Activated CD4-positive, alpha-beta memory T cell treated with anti-CD3 and anti-CD28 coated beads, Interleukin-2, amount 10 ng/mL, durations not matched to agents 7 days and 5 days (primary cell): ENCODE data around the gene CCDC157. TPM values are rescaled to one million over a fixed set of nuclear protein-coding genes. Genes with fewer than 3 reads are reported as not detected.
A peak's percentile ranks its signal among the peaks of the same experiment; 100 is the strongest.

Experiments
- CTCF ChIA-PET: fragments of 350-600 bp; sonication (Branson Sonifier 250); formaldehyde crosslinking; loops from one replicate; lab custom pipeline; 2021; ENCODE audit warnings: antibody characterized with exemption, inconsistent platforms; lab: Charles Lee
- POLR2A ChIA-PET: fragments of 350-600 bp; sonication (Branson Sonifier 250); formaldehyde crosslinking; loops from one replicate; lab custom pipeline; 2021; ENCODE audit warnings: antibody characterized with exemption; lab: Charles Lee
- DNase-seq: peaks from one replicate; pipeline ENCODE4 v3.0.0-alpha.2; 2020
- H3K27ac Mint-ChIP-seq: one replicate; pipeline ENCODE4 v1.8.0; 2021; ENCODE audit warnings: mild to moderate bottlenecking, mixed read lengths
- H3K27me3 Mint-ChIP-seq: one replicate; pipeline ENCODE4 v1.8.0; 2021; ENCODE audit warnings: mixed read lengths
- H3K36me3 Mint-ChIP-seq: one replicate; pipeline ENCODE4 v1.8.0; 2021; ENCODE audit warnings: low read depth, mixed read lengths
- H3K4me1 Mint-ChIP-seq: one replicate; pipeline ENCODE4 v1.8.0; 2021; ENCODE audit warnings: mixed read lengths
- H3K4me3 Mint-ChIP-seq: one replicate; pipeline ENCODE4 v1.8.0; 2021; ENCODE audit warnings: mild to moderate bottlenecking, mixed read lengths
- H3K9me3 Mint-ChIP-seq: one replicate; pipeline ENCODE4 v1.8.0; 2021; ENCODE audit warnings: mixed read lengths
- total RNA-seq, 2 experiments: library from RNA; stranded (reverse); gene quantifications; one replicate each; pipeline ENCODE4 v1.2.3, GENCODE V29; 2021

Gene CCDC157
- total RNA-seq, 2 experiments from 2014 or later = 3.2 to 3.6 TPM

- Mint-ChIP-seq H3K36me3 (peaks cover 6% of the 10 kb centered on the region), H3K27ac (no peak overlapping the region), H3K4me1 (peaks cover 11% of the 10 kb centered on the region), H3K27me3 (no peaks in the 10 kb centered on the region), H3K4me3 (no peak overlapping the region), H3K9me3 (no peaks in the 10 kb centered on the region)
- ChIA-PET CTCF (interaction anchor here (0.8 kb wide), 1 partner anchor 20 kb away, joined by 4 read pairs; no protein-coding TSS in a partner anchor), POLR2A (interaction anchor here (0.5 to 1.6 kb wide), 4 partner anchors 9 to 1043 kb away, joined by 3 to 5 read pairs (median 3); partner anchors contain the start of genes MTFP1 and SEC14L2)
- DNase-seq = no peak
Measured at GRCh38 chr22:30406400-30406799, 49.6 kb downstream of the CCDC157 start.

DNA sequence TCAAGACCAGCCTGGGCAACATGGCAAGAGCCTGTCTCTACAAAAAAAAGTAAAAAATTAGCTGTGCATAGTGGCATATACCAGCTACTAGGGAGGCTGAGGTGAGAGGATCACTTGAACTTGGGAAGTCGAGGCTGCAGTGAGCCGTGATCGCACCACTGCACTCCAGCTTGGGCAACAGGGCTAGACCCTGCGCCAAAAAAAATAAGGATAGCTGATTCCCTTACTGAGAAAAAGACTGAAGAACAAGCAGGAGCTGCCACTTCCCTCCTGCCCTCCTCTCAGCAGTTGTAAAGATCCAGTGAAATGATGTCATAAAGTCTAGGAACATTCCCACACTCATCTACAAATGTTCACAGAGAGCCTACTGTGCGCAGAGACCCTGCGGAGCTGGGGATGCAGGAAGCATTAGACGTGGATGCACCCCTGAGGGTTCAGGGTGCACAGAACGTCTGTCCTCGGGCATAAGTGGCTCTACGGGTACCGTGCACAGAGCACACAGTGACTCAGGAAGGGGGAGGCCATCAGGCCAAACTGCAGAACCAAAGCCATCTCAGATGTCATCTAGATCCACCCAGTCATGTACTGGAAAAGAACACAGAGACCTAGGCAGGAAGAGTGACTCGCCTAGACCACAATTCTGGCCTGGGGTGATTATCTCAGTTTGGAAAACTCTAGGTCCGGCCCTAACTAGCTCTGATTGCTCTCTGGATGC, 51.7 kb downstream of the CCDC157 start:
- Mint-ChIP-seq H3K27ac (no peak overlapping the region), H3K4me3 (no peak overlapping the region), H3K9me3 (no peaks in the 10 kb centered on the region), H3K4me1 (peaks cover 13% of the 10 kb centered on the region), H3K36me3 (peaks cover 16% of the 10 kb centered on the region), H3K27me3 (no peaks in the 10 kb centered on the region)
- ChIA-PET CTCF (no interaction called here), POLR2A (no interaction called here)
- DNase-seq = no peak

GRCh38 chr22:30411780-30412179, 55.0 kb downstream of the CCDC157 start:
- no peak for DNase-seq
- Mint-ChIP-seq H3K4me1 (peaks cover 21% of the 10 kb centered on the region), H3K4me3 (no peak overlapping the region), H3K36me3 (peaks cover 30% of the 10 kb centered on the region), H3K27me3 (no peaks in the 10 kb centered on the region), H3K27ac (no peak overlapping the region), H3K9me3 (no peaks in the 10 kb centered on the region)
- CTCF ChIA-PET = interaction anchor here (0.8 to 2.9 kb wide), 6 partner anchors 11 to 124 kb away, joined by 3 to 11 read pairs (median 5); partner anchors contain the start of gene RNF215
- POLR2A ChIA-PET = interaction anchor here (1.2 to 6.0 kb wide), 3 partner anchors 12 to 18 kb away, joined by 3 to 53 read pairs (median 6); partner anchors contain the start of genes MTFP1 and SEC14L2

DNA sequence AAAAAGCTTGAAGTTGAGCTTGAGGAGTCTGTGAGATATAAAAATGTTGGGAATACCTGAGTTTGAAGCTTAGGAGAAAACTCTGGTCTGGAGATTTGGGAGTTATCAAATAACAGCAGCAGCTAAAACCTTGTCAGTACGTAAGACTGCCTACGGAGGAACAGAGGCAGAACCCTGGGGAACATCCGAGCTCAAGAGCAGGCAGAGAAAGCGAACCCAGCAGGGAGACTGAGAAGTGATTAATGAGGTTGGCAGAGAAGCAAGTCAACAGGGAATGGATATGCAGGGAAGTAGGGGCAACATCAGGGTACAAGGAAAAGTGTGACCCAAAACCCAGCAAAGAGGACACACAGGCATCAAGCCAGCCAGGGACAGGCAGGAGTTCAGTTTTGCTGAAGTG, 56.2 kb downstream of the CCDC157 start:
- CTCF ChIA-PET = interaction anchor here (1.0 to 2.9 kb wide), 5 partner anchors 9 to 25 kb away, joined by 4 to 11 read pairs (median 5); partner anchors contain the start of gene RNF215
- Mint-ChIP-seq H3K4me3 (no peak overlapping the region), H3K27ac (no peak overlapping the region), H3K9me3 (no peaks in the 10 kb centered on the region), H3K36me3 (peaks cover 34% of the 10 kb centered on the region), H3K27me3 (no peaks in the 10 kb centered on the region), H3K4me1 (peaks cover 21% of the 10 kb centered on the region)
- no peak for DNase-seq
- POLR2A ChIA-PET = interaction anchor here (1.3 to 6.0 kb wide), 2 partner anchors 11 to 14 kb away, joined by 3 to 53 read pairs; partner anchors contain the start of gene MTFP1

DNA sequence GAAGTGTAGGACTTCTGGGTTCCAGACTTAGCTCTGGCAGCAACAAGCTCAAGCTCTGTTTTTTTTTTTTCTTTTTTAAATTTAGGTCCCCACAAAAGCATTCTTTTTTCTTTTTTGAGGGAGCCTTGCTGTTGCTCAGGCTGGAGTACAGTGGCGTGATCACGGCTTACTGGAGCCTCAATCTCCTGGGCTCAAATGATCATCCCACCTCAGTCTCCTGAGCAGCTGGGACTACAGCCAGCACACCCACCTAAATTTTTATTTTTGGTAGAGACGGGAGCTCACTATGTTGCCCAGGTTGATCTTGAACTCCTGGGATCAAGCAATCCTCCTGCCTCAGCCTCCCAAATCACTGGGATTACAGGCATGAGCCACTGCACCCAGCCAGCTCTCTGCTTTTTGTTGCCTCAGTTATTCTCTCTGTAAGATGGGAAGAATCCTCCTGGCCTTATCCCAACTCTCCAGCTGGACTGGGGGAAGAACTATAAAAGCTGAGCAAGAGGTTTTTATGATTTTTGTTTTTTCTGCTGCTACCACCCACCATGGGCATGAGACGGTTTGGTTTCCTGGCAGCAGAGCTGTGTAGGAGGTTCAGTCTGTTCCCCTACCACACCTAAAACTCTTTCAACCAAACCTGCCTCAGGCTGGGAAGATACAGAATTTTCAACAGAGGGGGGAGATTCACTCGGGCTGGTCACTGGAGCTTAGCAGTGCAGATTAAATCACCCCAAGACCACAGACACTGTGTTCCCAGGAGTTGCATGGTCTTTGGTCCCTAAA, 57.1 kb downstream of the CCDC157 start:
- Mint-ChIP-seq H3K36me3 (peaks cover 38% of the 10 kb centered on the region), H3K4me3 (no peak overlapping the region), H3K27me3 (no peaks in the 10 kb centered on the region), H3K9me3 (no peaks in the 10 kb centered on the region), H3K27ac (no peak overlapping the region), H3K4me1 (peaks cover 14% of the 10 kb centered on the region)
- ChIA-PET POLR2A (interaction anchor here (1.3 to 6.0 kb wide), 2 partner anchors 10 to 13 kb away, joined by 3 to 53 read pairs; partner anchors contain the start of gene MTFP1), CTCF (interaction anchor here (1.1 to 2.9 kb wide), 4 partner anchors 10 to 26 kb away, joined by 3 to 11 read pairs (median 6); partner anchors contain the start of gene RNF215)
- DNase-seq = no peak

- Mint-ChIP-seq H3K27me3 (no peaks in the 10 kb centered on the region), H3K4me3 (no peak overlapping the region), H3K36me3 (peaks cover 38% of the 10 kb centered on the region), H3K9me3 (no peaks in the 10 kb centered on the region), H3K27ac (no peak overlapping the region), H3K4me1 (peaks cover 10% of the 10 kb centered on the region)
- POLR2A ChIA-PET = interaction anchor here (0.7 to 6.0 kb wide), 2 partner anchors 9 to 40 kb away, joined by 3 to 53 read pairs; partner anchors contain the start of gene MTFP1
- CTCF ChIA-PET = interaction anchor here (0.8 to 2.9 kb wide), 3 partner anchors 9 to 71 kb away, joined by 3 to 11 read pairs (median 3); partner anchors contain the start of gene RNF215
- no peak for DNase-seq
Measured at GRCh38 chr22:30414525-30415047, 57.8 kb downstream of the CCDC157 start.

DNA sequence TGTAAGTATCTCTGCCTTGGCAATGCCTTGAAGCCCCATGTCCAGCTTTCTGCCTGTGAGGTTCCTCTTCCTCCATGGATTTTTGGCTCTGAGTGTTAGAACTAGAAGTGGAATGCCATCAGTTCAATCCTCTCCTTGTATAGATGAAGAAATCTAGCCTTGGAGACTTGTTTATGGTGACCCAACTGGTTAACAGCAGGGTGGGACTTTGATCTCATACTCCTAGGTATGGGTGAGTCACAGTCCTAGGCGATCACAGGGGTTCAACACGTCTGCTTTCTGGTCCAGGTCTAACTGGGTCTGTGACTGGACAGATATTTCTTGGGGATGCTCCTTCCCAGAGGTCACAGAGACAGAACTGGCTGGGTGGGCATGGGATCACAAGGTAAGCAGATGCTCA, 59.6 kb downstream of the CCDC157 start:
- no peak overlapping the region for H3K27ac Mint-ChIP-seq
- no peaks in the 10 kb centered on the region for H3K9me3 Mint-ChIP-seq
- CTCF ChIA-PET = no interaction called here
- no peak for DNase-seq
- POLR2A ChIA-PET = no interaction called here
- peaks cover 21% of the 10 kb centered on the region for H3K4me1 Mint-ChIP-seq
- peaks cover 48% of the 10 kb centered on the region for H3K36me3 Mint-ChIP-seq
- no peaks in the 10 kb centered on the region for H3K27me3 Mint-ChIP-seq
- H3K4me3 Mint-ChIP-seq = no peak overlapping the region

GRCh38 chr22:30416837-30417236, 60.0 kb downstream of the CCDC157 start:
- ChIA-PET CTCF (interaction anchor here (1.7 kb wide), 1 partner anchor 25 kb away, joined by 3 read pairs; no protein-coding TSS in a partner anchor), POLR2A (no interaction called here)

GRCh38 chr22:30420347-30421125, 63.7 kb downstream of the CCDC157 start:
- Mint-ChIP-seq H3K36me3 (peaks cover 40% of the 10 kb centered on the region), H3K27ac (peak overlapping the region; percentile 7), H3K27me3 (no peaks in the 10 kb centered on the region), H3K9me3 (no peaks in the 10 kb centered on the region), H3K4me1 (peaks cover 36% of the 10 kb centered on the region), H3K4me3 (no peak overlapping the region)
- ChIA-PET CTCF (interaction anchor here (5.0 to 6.9 kb wide), 2 partner anchors 29 to 132 kb away, joined by 33 to 100 read pairs; partner anchors contain the start of genes CASTOR1 and RNF215), POLR2A (interaction anchor here (1.0 to 8.0 kb wide), 3 partner anchors 15 to 26 kb away, joined by 3 to 115 read pairs (median 3); partner anchors contain the start of gene SEC14L2)
- no peak for DNase-seq

More at GRCh38 chr22:30416837-30417236, 60.0 kb downstream of the CCDC157 start:
- no peak for DNase-seq
- H3K27ac Mint-ChIP-seq = no peak overlapping the region
- H3K27me3 Mint-ChIP-seq = no peaks in the 10 kb centered on the region
- no peak overlapping the region for H3K4me3 Mint-ChIP-seq
- no peaks in the 10 kb centered on the region for H3K9me3 Mint-ChIP-seq
- peaks cover 46% of the 10 kb centered on the region for H3K36me3 Mint-ChIP-seq
- H3K4me1 Mint-ChIP-seq = peaks cover 26% of the 10 kb centered on the region

DNA sequence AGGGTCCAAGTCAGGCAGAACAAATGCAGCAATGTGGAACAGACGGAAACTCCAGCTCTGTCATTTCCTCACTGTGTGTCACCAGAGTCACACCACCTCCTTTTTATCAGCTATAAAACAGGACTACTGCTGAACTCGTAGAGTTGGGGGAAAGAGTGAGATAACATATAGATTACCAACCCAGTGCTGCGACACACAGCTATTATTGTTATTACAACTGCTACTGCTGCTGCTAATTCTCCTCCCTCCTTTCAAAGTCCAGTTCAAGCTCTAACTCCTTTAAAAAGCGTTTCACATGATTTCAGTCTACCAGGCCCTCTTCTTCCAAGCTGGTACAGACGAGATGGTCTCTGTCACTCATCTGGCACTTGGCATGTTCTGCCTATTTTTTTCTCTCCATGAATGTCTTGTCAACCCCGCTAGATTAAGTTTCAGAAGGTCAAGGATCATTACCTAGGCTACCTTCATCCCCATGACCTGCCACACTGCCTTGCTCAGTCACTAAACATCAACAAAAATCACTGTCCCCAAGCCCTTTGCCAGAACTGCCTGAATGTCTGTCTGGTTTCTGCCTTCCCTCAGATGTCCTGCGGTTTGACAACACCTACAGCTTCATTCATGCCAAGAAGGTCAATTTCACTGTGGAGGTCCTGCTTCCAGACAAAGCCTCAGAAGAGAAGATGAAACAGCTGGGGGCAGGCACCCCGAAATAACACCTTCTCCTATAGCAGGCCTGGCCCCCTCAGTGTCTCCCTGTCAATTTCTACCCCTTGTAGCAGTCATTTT, 65.1 kb downstream of the CCDC157 start:
- peaks cover 33% of the 10 kb centered on the region for H3K36me3 Mint-ChIP-seq
- peaks cover 46% of the 10 kb centered on the region for H3K4me1 Mint-ChIP-seq
- H3K27ac Mint-ChIP-seq = peak overlapping the region; percentile 94
- ChIA-PET POLR2A (interaction anchor here (0.6 to 8.0 kb wide), 10 partner anchors 10 to 170 kb away, joined by 3 to 115 read pairs (median 16); partner anchors contain the start of genes CASTOR1, CCDC157, PES1 and SEC14L2), CTCF (interaction anchor here (0.6 to 6.9 kb wide), 7 partner anchors 10 to 133 kb away, joined by 3 to 100 read pairs (median 10); partner anchors contain the start of genes CASTOR1 and RNF215)
- no peaks in the 10 kb centered on the region for H3K9me3 Mint-ChIP-seq
- peak overlapping the region; percentile 94 for H3K4me3 Mint-ChIP-seq
- DNase-seq = no peak
- H3K27me3 Mint-ChIP-seq = no peaks in the 10 kb centered on the region
